Right renal pelvis (tissue), 4 donors: ENCODE measurements around the gene NEK7. TPM values are rescaled to one million over a fixed set of nuclear protein-coding genes. Genes with fewer than 3 reads are reported as not detected.
"Not testable (repeated sequence)": the region's sequence is repeated elsewhere in the genome, so short reads cannot be mapped to it uniquely, and the experiment has no call there.

Experiments
- DNase-seq, 4 donors: peaks; one replicate each; pipeline ENCODE4 v3.0.0-alpha.2; 2013; ENCODE audit warnings: low read depth in 4 of 4, low spot score in 3 of 4, missing footprints in 1 of 4
- polyA plus RNA-seq, 4 donors: library from polyadenylated mRNA; unstranded; fragments of 120-200 nt; gene quantifications; one replicate each; pipeline ENCODE4 v1.2.1, GENCODE V29; 2013; ENCODE audit not compliant: insufficient read length in 4 of 4

The NEK7 gene
- polyA plus RNA-seq, 4 donors = 48.3 to 63.3 (median 58.3) TPM

DNA sequence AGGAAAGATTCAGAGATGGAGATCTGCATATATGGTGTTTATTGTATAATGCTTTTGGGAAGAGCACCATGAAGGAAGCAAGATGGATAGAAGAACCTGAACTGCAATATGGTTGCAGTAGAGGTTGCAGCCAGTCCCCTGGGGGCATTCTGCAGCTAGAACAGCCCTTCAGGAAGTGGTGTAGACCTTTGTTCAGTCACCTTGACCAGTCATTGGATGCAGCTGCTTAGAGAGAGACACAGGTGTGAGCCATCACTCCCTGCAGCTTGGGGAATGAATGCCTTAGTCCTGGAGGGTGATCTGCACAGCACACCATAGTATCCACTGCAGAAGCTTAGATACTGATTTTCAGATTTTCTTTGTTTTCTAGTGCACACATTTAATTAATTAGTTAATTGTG is 42.3 kb downstream of the NEK7 start:
- no peak for DNase-seq

DNA sequence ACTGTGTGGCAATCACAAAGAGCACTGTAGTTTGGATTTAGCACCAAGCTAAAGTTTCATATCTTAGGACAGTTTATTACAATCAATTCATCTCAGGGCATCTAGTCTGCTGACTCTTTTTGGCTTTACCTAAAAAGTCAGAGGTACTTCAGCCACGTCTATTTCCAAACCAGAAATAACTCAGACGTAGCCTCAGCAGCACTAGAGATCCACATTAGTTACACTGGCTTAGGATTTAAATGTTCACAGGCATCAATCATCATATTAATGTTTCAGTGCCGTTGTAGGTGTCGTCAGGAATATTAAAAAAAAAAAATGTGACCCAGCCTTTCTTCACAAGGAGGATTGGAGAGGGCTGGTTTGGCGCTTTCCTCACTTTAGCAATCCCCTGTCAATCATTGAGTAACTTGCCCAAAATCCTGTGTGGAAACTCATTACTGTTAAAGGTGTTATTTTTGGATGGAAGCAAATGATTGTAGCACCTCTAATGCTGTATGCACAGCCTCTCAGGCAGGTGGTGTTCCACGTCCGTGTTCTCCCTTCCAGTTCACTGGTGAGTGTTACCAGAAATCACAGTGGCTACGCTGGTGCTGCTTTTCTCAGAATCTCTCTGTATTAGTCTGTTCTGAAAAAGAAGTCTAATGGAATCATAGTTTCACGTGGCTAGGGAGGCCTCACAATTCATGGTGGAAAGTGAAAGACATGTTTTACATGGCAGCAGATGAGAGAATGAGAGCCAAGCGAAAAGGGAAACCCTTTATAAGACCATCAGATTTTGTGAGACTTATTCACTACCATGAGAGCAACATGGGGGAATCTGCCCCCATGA is 45.4 kb downstream of the NEK7 start:
- DNase-seq = no peak

GRCh38 chr1:198203434-198203833 is 46.6 kb downstream of the NEK7 start:
- DNase-seq = no peak

DNA sequence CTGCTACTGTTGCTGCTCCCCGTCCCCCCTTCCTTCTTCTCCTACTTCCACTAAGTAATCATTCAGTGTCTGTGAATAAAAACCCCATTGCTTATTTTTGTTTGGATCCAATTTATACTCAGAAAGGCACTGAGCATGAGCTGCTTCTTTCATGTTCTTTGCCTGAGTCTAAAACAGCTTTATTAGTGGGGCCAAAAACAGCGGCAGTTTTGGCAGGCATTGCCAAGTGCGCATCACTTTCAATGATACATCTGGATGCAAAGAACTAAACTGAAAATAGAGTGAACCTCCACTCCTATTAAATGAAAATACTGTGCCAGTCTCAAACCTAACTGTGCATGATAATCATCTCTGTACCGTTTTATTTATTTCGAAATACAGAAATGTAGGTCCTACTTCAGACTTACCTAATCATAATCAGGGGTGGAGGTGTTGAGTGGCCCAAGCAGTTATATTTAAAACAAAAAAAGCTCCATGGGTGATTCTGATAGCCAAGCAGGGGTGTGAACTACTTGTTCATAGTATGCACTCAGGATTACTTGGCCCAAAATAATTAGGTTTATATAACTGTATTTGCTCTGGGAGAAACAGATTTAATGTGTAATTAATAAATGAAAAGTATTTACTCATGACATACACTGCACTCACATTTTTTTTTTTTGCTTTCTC is 48.4 kb downstream of the NEK7 start:
- no peak for DNase-seq

- no peak for DNase-seq
These were observed 49.5 kb downstream of the NEK7 start for GRCh38 chr1:198206292-198206691.

DNA sequence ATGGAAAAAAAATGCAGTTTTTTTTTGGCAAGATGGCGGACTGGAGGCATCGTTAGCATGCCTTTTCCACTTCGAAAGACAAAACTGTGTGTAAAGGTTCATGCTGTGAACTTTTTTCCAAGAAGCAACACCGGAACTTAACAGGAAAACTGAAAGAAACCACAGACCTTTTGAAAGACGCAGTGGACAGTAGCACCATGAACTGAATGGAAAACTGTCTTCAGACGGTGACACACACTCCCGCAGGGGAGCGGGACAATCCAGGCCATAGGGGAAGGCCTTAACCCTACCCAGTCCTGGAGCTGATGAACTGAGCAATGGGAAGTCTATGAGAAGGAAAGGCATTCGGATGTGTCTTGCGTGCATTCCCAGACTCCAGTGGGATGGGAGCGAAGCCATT is 54.9 kb downstream of the NEK7 start:
- no peak for DNase-seq

DNA sequence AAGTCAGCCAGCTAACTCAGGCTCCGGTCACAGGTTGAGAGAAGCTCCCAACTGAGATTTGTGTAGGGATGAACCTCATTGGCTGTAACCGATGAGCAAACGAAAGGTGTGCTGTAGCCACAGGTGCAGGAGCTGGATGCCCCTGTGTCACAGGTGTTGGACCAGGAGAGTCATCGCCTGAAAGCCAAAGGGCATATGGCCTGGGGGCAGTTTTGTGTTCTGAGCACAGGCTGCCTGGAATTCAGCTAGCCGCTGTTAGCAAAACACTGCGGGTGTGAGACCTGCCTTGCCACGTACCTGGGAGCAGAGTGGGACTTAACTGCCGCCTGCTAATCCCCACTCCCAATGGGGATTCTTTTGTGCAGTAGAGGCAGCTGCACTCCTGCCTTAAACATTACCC is 55.3 kb downstream of the NEK7 start:
- no peak for DNase-seq

DNA sequence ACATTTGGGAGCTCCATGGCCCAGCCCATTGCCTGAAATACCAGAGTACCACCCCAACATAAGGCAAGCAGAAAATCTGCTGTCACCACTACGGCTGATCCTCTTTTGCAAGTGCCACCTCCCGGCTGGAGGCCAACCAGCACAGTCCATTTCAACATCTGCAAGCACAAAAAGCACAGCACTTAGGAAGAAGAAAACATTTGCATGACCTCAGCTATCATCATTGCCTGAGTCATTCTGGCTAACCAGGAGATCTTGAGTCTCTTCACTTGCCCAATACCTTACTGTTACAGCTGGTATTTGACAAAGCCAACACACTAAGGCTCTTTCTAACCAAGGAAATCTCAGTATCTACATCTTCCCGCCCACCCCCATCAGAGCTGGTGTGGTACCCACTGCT is 55.9 kb downstream of the NEK7 start:
- DNase-seq = no peak

DNA sequence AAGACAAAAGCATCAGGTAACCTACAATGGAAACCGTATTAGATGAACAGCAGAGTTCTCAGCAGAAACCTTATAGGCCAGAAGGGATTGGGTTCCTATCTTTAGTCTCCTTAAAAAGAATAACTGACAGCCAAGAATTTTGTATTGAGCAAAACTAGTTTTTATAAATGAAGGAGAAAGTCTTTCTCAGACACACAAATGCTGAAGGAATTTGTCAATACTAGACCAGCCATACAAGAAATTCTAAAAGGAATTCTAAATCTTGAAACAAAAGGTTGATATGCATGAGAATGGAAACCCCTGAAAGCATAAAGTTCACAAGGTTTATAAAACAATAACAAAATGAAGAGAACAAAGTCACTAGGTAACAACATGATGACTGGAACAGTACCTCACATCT is 58.1 kb downstream of the NEK7 start:
- no peak for DNase-seq

DNA sequence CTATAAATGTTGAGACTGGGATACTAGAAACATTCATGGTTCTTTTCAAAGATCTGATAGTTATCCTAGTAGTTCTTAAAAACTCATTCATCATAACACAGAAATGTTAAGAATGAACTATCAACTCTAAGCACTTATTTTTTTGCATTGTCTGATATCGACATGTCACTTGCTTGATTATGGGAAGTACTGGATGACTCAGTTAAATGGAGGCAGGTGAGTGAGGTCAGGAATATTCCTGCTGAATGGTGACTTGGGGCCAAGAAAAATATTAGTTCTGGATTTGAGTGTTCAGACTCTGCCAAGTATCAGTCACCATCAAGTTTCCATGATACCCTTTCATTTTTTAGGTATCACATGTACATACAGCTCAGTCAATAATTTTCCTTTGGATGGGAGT is 63.6 kb downstream of the NEK7 start:
- no peak for DNase-seq

DNA sequence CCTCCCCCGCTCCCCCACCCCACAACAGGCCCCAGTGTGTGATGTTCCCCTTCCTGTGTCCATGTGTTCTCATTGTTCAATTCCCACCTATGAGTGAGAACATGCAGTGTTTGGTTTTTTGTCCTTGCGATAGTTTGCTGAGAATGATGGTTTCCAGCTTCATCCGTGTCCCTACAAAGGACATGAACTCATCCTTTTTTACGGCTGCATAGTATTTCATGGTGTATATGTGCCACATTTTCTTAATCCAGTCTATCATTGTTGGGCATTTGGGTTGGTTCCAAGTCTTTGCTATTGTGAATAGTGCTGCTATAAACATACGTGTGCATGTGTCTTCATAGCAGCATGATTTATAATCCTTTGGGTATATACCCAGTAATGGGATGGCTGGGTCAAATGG is 70.2 kb downstream of the NEK7 start:
- not testable (repeated sequence) for DNase-seq

DNA sequence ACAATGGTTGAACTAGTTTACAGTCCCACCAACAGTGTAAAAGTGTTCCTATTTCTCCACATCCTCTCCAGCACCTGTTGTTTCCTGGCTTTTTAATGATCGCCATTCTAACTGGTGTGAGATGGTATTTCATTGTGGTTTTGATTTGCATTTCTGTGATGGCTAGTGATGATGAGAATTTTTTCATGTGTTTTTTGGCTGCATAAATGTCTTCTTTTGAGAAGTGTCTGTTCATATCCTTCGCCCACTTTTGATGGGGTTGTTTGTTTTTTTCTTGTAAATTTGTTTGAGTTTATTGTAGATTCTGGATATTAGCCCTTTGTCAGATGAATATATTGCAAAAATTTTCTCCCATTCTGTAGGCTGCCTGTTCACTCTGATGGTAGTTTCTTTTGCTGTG is 70.7 kb downstream of the NEK7 start:
- not testable (repeated sequence) for DNase-seq

DNA sequence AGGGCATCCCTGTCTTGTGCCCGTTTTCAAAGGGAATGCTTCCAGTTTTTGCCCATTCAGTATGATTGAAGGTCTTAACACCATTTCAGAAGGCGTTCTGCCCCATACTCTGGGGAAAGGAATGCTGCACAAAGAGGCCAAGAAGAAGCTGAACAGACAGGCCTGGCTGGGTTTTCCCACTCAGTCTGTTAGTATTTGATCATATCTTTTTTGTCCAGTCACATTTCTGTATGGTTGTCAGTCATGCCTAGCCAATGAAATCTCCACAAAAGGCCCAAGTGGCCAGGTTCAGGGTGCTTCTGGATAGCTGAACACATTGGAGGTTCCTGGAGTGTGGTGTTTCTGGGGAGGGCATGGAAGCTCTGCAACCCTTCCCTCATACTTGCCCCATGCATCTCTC is 72.1 kb downstream of the NEK7 start:
- no peak for DNase-seq

- no peak for DNase-seq
These were observed 75.0 kb downstream of the NEK7 start for GRCh38 chr1:198231779-198232178.

- no peak for DNase-seq
These were observed 75.6 kb downstream of the NEK7 start for GRCh38 chr1:198232378-198232777.

- no peak for DNase-seq
These were observed 76.3 kb downstream of the NEK7 start for GRCh38 chr1:198232940-198233675.

- no peak for DNase-seq
These were observed 77.9 kb downstream of the NEK7 start for GRCh38 chr1:198234520-198235251.

- no peak for DNase-seq
These were observed 81.3 kb downstream of the NEK7 start for GRCh38 chr1:198238121-198238520.

DNA sequence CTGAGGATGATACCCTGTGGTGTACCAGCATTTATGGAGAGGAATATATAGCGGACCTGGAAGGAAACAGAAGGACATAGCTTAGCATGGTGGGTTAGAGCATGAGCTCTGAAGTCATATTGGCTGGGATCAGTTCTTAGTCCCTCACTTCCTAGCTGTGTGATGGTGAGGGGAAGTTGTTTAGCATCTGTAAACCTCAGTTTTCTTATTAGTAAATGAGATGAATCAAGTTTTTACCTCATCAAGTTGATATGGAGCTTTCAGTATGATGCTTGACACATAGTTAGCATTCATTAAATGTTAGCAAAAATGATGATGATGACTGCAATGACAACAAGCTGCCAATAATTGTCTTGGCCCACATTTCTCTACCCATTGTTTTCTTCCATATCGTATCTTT is 84.8 kb downstream of the NEK7 start:
- no peak for DNase-seq

DNA sequence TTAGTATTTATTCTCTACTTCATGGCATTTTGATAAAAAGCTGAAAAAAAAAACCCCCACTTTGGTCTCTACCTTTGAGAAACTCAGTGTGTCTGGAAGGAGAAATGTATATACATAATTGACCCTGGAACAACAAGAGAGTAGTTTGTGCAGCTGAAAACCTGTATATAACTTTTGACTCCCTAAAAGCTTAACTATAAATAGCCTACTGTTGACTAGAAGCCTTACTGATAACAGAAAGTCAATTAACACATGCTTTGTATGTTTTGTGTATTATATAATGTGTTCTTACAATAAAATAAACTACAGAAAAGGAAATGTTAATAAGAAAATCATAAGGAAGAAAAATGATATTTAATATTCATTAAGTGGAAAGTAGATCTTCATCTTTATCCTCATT is 88.0 kb downstream of the NEK7 start:
- DNase-seq = no peak

- no peak for DNase-seq
These were observed 88.6 kb downstream of the NEK7 start for GRCh38 chr1:198245379-198245778.
